ENCODE measurements around the gene DMGDH. TPM values are rescaled to one million over a fixed set of nuclear protein-coding genes. Genes with fewer than 3 reads are reported as not detected.
A peak's percentile ranks its signal among the peaks of the same experiment; 100 is the strongest.
"Not testable (repeated sequence)": the region's sequence is repeated elsewhere in the genome, so short reads cannot be mapped to it uniquely, and the experiment has no call there.

Gene DMGDH
- total RNA-seq, 1 experiment from 2014 or later = not detected

- Histone ChIP-seq H3K27me3 (no peaks in the 10 kb centered on the region), H3K9me3 (no peaks in the 10 kb centered on the region), H3K4me3 (no peak overlapping the region), H3K36me3 (no peaks in the 10 kb centered on the region)
- DNase-seq = no peak
Observed at GRCh38 chr5:79002374-79002773, 67.1 kb downstream of the DMGDH start.

- Histone ChIP-seq H3K9me3 (no peaks in the 10 kb centered on the region), H3K4me3 (no peak overlapping the region), H3K27me3 (no peaks in the 10 kb centered on the region), H3K36me3 (no peaks in the 10 kb centered on the region)
- DNase-seq = no peak
Observed at GRCh38 chr5:79001471-79001870, 68.0 kb downstream of the DMGDH start.

- Histone ChIP-seq H3K9me3 (no peaks in the 10 kb centered on the region; the same call in 1 of the 2 replicates), H3K36me3 (no peaks in the 10 kb centered on the region), H3K27me3 (no peaks in the 10 kb centered on the region), H3K4me3 (no peak overlapping the region)
- no peak for DNase-seq
Observed at GRCh38 chr5:78997090-78997489, 72.4 kb downstream of the DMGDH start.

- Histone ChIP-seq H3K4me3 (no peak overlapping the region), H3K27me3 (no peaks in the 10 kb centered on the region), H3K36me3 (no peaks in the 10 kb centered on the region), H3K9me3 (no peaks in the 10 kb centered on the region; the same call in 1 of the 2 replicates)
- no peak for DNase-seq
Observed at GRCh38 chr5:78995521-78996007, 73.9 kb downstream of the DMGDH start.

GRCh38 chr5:78993165-78993564, 76.3 kb downstream of the DMGDH start:
- no peaks in the 10 kb centered on the region for H3K36me3 ChIP-seq
- no peak for DNase-seq
- H3K4me3 ChIP-seq = no peak overlapping the region
- no peaks in the 10 kb centered on the region for H3K27me3 ChIP-seq
- H3K9me3 ChIP-seq = no peaks in the 10 kb centered on the region; the same call in 1 of the 2 replicates

- no peak for DNase-seq
- Histone ChIP-seq H3K36me3 (no peaks in the 10 kb centered on the region), H3K9me3 (no peaks in the 10 kb centered on the region; the same call in 1 of the 2 replicates), H3K4me3 (no peak overlapping the region), H3K27me3 (no peaks in the 10 kb centered on the region)
Observed at GRCh38 chr5:78992146-78992545, 77.3 kb downstream of the DMGDH start.

- Histone ChIP-seq H3K9me3 (no peaks in the 10 kb centered on the region), H3K27me3 (no peaks in the 10 kb centered on the region), H3K36me3 (no peaks in the 10 kb centered on the region), H3K4me3 (no peak overlapping the region)
- no peak for DNase-seq
Observed at GRCh38 chr5:78989080-78989479, 80.4 kb downstream of the DMGDH start.

GRCh38 chr5:78985725-78986223, 83.7 kb downstream of the DMGDH start:
- peak; percentile 32 for DNase-seq
- H3K27me3 ChIP-seq = no peaks in the 10 kb centered on the region
- no peaks in the 10 kb centered on the region for H3K36me3 ChIP-seq
- no peaks in the 10 kb centered on the region for H3K9me3 ChIP-seq
- peak overlapping the region; percentile 61 for H3K4me3 ChIP-seq

GRCh38 chr5:78985116-78985724, 84.3 kb downstream of the DMGDH start, which contains the start of gene ARSB:
TSS of gene ARSB (minus strand) at chr5:78985310. CDS start at chr5:78985248, 62 bp downstream.
- H3K9me3 ChIP-seq = no peaks in the 10 kb centered on the region
- peak; percentile 63 for DNase-seq

GRCh38 chr5:78984439-78985115, 84.9 kb downstream of the DMGDH start:
- Histone ChIP-seq H3K27me3 (no peaks in the 10 kb centered on the region), H3K4me3 (peak overlapping the region; percentile 61), H3K36me3 (no peaks in the 10 kb centered on the region), H3K9me3 (no peaks in the 10 kb centered on the region)
- DNase-seq = peak; percentile 88

More at GRCh38 chr5:78985116-78985724, 84.3 kb downstream of the DMGDH start, which contains the start of gene ARSB:
- Histone ChIP-seq H3K27me3 (no peaks in the 10 kb centered on the region), H3K36me3 (no peaks in the 10 kb centered on the region), H3K4me3 (peak within 1 kb of the TSS; percentile 61)

GRCh38 chr5:78983601-78984438, 85.7 kb downstream of the DMGDH start:
- Histone ChIP-seq H3K36me3 (no peaks in the 10 kb centered on the region), H3K9me3 (no peaks in the 10 kb centered on the region), H3K27me3 (no peaks in the 10 kb centered on the region), H3K4me3 (peak overlapping the region; percentile 61)
- no peak for DNase-seq

- not testable (repeated sequence) for DNase-seq, H3K36me3 ChIP-seq, H3K4me3 ChIP-seq, H3K9me3 ChIP-seq, H3K27me3 ChIP-seq
Observed at GRCh38 chr5:78983194-78983593, 86.3 kb downstream of the DMGDH start.

GRCh38 chr5:78979909-78980308, 89.6 kb downstream of the DMGDH start:
- Histone ChIP-seq H3K27me3 (no peaks in the 10 kb centered on the region), H3K36me3 (no peaks in the 10 kb centered on the region)

GRCh38 chr5:78979117-78979742, 90.2 kb downstream of the DMGDH start:
- Histone ChIP-seq H3K4me3 (no peak overlapping the region), H3K27me3 (no peaks in the 10 kb centered on the region), H3K36me3 (no peaks in the 10 kb centered on the region), H3K9me3 (no peaks in the 10 kb centered on the region)
- DNase-seq = no peak

More at GRCh38 chr5:78979909-78980308, 89.6 kb downstream of the DMGDH start:
- no peak for DNase-seq
- H3K4me3 ChIP-seq = no peak overlapping the region
- H3K9me3 ChIP-seq = no peaks in the 10 kb centered on the region

GRCh38 chr5:78975035-78975434, 94.4 kb downstream of the DMGDH start:
- no peak overlapping the region for H3K4me3 ChIP-seq
- no peak for DNase-seq
- no peaks in the 10 kb centered on the region for H3K9me3 ChIP-seq
- no peaks in the 10 kb centered on the region; the same call in 1 of the 2 replicates for H3K27me3 ChIP-seq
- no peaks in the 10 kb centered on the region for H3K36me3 ChIP-seq

- no peak for DNase-seq
- Histone ChIP-seq H3K36me3 (no peaks in the 10 kb centered on the region), H3K27me3 (no peaks in the 10 kb centered on the region; the same call in 1 of the 2 replicates), H3K4me3 (no peak overlapping the region), H3K9me3 (no peaks in the 10 kb centered on the region)
Observed at GRCh38 chr5:78974601-78975000, 94.9 kb downstream of the DMGDH start.

Data from MG63 (cell line).